Hepatocyte (in vitro differentiated cells): ENCODE results near the gene PAF1. TPM values are rescaled to one million over a fixed set of nuclear protein-coding genes. Genes with fewer than 3 reads are reported as not detected.

Experiments
- DNase-seq: peaks from one replicate; pipeline ENCODE4 v3.0.0-alpha.2; 2016; ENCODE audit warnings: low spot score
- H2AFZ ChIP-seq: fragments of 200-600 bp; sonication (generic); 2 replicates; pipeline ENCODE4 v1.6.0; 2016; ENCODE audit warnings: antibody characterized with exemption, mild to moderate bottlenecking
- H3K27ac ChIP-seq: fragments of 200-600 bp; sonication (generic); 2 replicates; pipeline ENCODE4 v1.5.1; 2016; ENCODE audit warnings: mild to moderate bottlenecking
- H3K27me3 ChIP-seq: fragments of 200-600 bp; sonication (generic); 2 replicates; pipeline ENCODE4 v1.6.1; 2016
- H3K36me3 ChIP-seq: fragments of 200-600 bp; sonication (generic); replicated peaks from 2 replicates; pipeline ENCODE4 v1.5.1; 2016; ENCODE audit warnings: low read depth; ENCODE audit not compliant: insufficient read depth
- H3K4me1 ChIP-seq: fragments of 200-600 bp; sonication (generic); 2 replicates; pipeline ENCODE4 v1.5.1; 2016; ENCODE audit warnings: mild to moderate bottlenecking, moderate library complexity; ENCODE audit not compliant: insufficient read depth
- H3K4me2 ChIP-seq: fragments of 200-600 bp; sonication (generic); 2 replicates; pipeline ENCODE4 v1.6.0; 2016
- H3K4me3 ChIP-seq: fragments of 200-600 bp; sonication (generic); 2 replicates; pipeline ENCODE4 v1.5.1; 2016; ENCODE audit warnings: mild to moderate bottlenecking
- H3K79me2 ChIP-seq: fragments of 200-600 bp; sonication (generic); 2 replicates; pipeline ENCODE4 v1.6.0; 2017; ENCODE audit warnings: mild to moderate bottlenecking
- H3K9me2 ChIP-seq: fragments of 200-600 bp; sonication (generic); replicated peaks from 2 replicates; pipeline ENCODE4 v1.6.0; 2017; ENCODE audit warnings: mild to moderate bottlenecking; ENCODE audit not compliant: insufficient read depth
- H3K9me3 ChIP-seq: fragments of 200-600 bp; sonication (generic); 2 replicates; pipeline ENCODE4 v1.5.1; 2016; ENCODE audit warnings: low read depth, mild to moderate bottlenecking
- H4K20me1 ChIP-seq: fragments of 200-600 bp; sonication (generic); 2 replicates; pipeline ENCODE4 v1.6.0; 2016; ENCODE audit warnings: mild to moderate bottlenecking; ENCODE audit not compliant: insufficient read depth, poor library complexity, severe bottlenecking
- CTCF ChIP-seq: fragments of 200-600 bp; sonication (generic); IDR thresholded peaks from 2 replicates; pipeline ENCODE4 v1.5.1; 2016; ENCODE audit warnings: antibody characterized with exemption, mild to moderate bottlenecking; ENCODE audit not compliant: poor library complexity
- EZH2 ChIP-seq: fragments of 200-600 bp; sonication (generic); IDR thresholded peaks from 2 replicates; pipeline ENCODE4 v1.6.1; 2016; ENCODE audit warnings: antibody characterized with exemption, mild to moderate bottlenecking, borderline replicate concordance
- EZH2phosphoT487 ChIP-seq: fragments of 200-600 bp; sonication (generic); IDR thresholded peaks from one replicate; pipeline ENCODE4 v1.6.1; 2018; ENCODE audit warnings: antibody characterized with exemption, mild to moderate bottlenecking, low read depth, moderate library complexity; ENCODE audit not compliant: unreplicated experiment, severe bottlenecking
- WGBS: methylation state at CpG from one replicate; pipeline ENCODE4 v1.1.6; 2016; ENCODE audit warnings: low lambda C conversion rate; ENCODE audit errors: missing lambda C conversion rate; 5-methylcytosine and 5-hydroxymethylcytosine counted together
- polyA plus RNA-seq: library from polyadenylated mRNA; unstranded; fragments of >200 nt; fragmentation: Nextera tagmentation; extraction: Ambion mirVana; gene quantifications from 2 replicates; pipeline ENCODE4 v1.2.1, GENCODE V29; 2016
- total RNA-seq: library from RNA; depleted of rRNA; stranded (reverse); fragments of >200 nt; gene quantifications from 2 replicates; pipeline ENCODE4 v1.2.3, GENCODE V29; 2014

PAF1 gene
- total and polyA plus RNA-seq, 2 experiments from 2014 or later, result 30.4 to 54.4 TPM

- DNase-seq, result no peak
- Histone ChIP-seq H3K9me2 (no peaks in the 10 kb centered on the region), H3K79me2 (peaks cover 2% of the 10 kb centered on the region), H3K36me3 (no peaks in the 10 kb centered on the region), H3K4me3 (no peak overlapping the region), H3K4me2 (no peak overlapping the region), H3K27me3 (no peaks in the 10 kb centered on the region), H4K20me1 (no peaks in the 10 kb centered on the region), H2AFZ (no peak overlapping the region), H3K4me1 (peaks cover 45% of the 10 kb centered on the region), H3K27ac (peak overlapping the region; percentile 100), H3K9me3 (no peaks in the 10 kb centered on the region)
- WGBS, result 96% methylated on average over 4 of the region's 4 CpGs
- TF ChIP-seq EZH2 (no peak), EZH2phosphoT487 (no peak), CTCF (no peak)
These were observed 8.8 kb upstream of the PAF1 start for GRCh38 chr19:39399668-39400050.

GRCh38 chr19:39398297-39398864 lies 7.5 kb upstream of the PAF1 start:
- Histone ChIP-seq H3K79me2 (peaks cover 7% of the 10 kb centered on the region), H3K4me3 (no peak overlapping the region), H3K9me2 (no peaks in the 10 kb centered on the region), H3K4me2 (peak overlapping the region; percentile 64), H3K27me3 (no peaks in the 10 kb centered on the region), H2AFZ (no peak overlapping the region), H3K4me1 (peaks cover 38% of the 10 kb centered on the region), H3K9me3 (no peaks in the 10 kb centered on the region), H3K27ac (peak overlapping the region; percentile 100), H4K20me1 (no peaks in the 10 kb centered on the region), H3K36me3 (no peaks in the 10 kb centered on the region)
- 80% methylated on average over 11 of the region's 11 CpGs for WGBS
- TF ChIP-seq CTCF (no peak), EZH2phosphoT487 (no peak), EZH2 (no peak)
- DNase-seq, result peak; percentile 82

DNA sequence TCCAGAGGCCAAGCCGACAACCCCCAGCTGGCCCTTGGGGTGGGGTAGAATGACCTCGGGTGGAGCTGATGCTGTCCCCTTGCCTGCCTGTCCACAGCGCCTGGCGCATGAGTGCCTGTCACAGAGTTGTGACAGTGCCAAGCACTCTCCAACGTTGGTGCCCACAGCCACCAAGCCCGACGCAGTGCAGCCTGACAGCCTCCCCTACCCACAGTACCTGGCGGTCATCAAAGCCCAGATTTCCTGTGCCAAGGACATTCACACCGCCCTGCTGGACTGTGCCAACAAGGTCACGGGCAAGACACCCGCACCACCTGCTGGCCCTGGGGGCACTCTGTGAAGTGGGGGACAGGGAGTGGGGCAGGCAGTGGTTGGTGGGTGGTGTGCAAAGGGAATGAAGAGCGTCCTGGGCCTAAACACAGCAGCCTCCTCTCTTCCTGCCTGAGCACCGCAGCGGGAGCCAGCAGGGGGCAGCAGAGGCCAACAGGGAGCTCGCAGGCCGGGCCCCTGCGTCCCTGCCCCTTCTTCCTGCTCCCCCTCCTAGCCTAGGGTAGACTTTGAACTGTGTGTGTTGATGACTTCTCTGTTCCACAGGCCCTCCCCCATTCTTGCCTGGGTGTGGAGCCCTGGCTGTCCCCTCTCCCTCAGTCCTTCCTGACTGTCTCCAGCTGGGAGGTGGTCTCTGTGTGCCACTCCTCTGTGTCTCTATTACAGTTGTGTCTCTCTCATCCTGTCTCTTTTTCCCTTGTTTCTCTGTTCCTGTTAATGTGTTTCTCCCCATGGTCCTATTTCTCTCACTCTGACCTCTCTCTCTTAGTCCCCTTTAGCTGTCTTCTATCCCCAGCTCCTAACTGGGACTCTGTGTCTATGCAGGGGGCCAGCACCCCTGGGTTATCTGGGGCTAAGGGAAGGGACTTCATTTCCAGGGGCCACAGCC lies 6.7 kb upstream of the PAF1 start:
- no peak overlapping the region for H2AFZ ChIP-seq
- H3K9me3 ChIP-seq, result no peaks in the 10 kb centered on the region
- WGBS, result 55% methylated on average over 13 of the region's 17 CpGs
- H3K4me2 ChIP-seq, result peak overlapping the region; percentile 64
- H3K9me2 ChIP-seq, result no peaks in the 10 kb centered on the region
- H3K4me1 ChIP-seq, result peaks cover 32% of the 10 kb centered on the region
- H3K79me2 ChIP-seq, result peaks cover 14% of the 10 kb centered on the region
- H3K36me3 ChIP-seq, result no peaks in the 10 kb centered on the region
- H4K20me1 ChIP-seq, result no peaks in the 10 kb centered on the region
- H3K27me3 ChIP-seq, result no peaks in the 10 kb centered on the region
- no peak overlapping the region for H3K4me3 ChIP-seq
- DNase-seq, result peak; percentile 95
- no peak for TF ChIP-seq EZH2phosphoT487
- peak; percentile 94 for TF ChIP-seq CTCF
- peak overlapping the region; percentile 100 for H3K27ac ChIP-seq
